ENCODE data around the gene ERICH3.

ERICH3 gene

DNA sequence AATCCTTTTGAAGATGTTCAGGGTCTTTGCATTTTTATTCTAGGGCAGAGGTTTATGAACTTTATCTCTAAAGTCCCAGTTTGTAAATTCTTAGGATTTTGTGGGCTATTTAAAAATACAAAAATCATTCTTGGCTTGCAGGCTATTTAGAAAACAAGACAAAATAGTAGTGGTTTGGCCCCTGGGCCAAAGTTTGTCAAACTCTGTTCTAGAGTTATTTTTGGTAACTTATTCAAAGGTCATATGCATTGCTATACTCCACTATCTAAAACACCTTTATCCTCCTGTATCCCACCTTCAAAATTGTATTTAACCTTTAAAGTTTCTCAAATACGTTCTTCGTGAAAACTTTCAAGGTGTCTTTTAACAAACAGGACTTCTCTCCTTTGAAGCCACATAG lies 85.7 kb downstream of the ERICH3 start:
- no peak for DNase-seq

DNA sequence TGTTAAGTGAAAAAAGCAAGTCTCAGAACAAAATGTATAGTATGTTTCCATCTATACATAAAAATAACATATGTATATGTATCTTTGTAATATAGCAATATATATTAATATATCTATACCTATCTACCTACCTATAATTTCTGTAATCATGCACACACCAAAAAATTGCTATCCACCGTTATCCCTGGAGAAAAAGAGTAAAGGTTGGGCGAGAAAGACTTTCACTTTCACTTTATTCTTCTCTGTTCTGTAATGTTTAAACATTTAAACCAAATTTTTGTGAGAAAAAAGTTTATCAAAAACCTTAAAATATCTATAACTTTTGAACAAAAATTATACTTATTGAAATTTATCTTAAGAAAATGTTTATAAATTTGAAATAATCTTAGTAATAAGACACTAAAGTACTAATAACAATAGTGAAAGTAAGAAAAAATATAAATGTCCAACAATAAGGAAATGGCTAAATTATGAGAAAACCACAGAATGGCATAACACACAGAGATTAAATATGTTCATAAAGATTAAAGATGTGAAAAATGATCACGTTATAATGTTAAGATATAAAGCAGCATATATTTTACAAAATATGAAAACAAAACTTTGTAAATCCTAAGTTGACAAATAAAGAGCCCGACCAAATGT lies 87.2 kb downstream of the ERICH3 start:
- DNase-seq, result no peak

DNA sequence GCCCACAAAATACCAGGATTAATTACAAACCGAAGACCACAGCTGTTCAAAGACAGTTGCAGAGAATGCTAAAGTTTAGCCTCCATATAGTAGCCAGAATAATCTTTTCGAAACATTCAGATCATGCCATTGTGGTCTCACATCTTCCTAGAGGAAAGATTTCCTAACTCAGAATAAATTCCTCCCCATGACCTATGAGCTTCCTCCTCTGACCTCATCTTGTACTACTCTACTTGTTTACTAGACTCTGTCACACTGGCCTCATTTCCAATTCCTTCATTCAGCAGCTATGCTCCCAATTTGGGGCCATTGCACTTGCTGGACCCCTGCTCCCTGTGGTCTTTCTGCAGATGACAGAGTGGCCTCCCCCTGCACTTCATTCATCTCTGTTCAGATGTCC lies 89.4 kb downstream of the ERICH3 start:
- DNase-seq, result no peak

GRCh38 chr1:74583397-74583796 lies 90.2 kb downstream of the ERICH3 start:
- no peak for DNase-seq

- DNase-seq, result no peak
These were observed 94.2 kb downstream of the ERICH3 start for GRCh38 chr1:74579425-74579824.

DNA sequence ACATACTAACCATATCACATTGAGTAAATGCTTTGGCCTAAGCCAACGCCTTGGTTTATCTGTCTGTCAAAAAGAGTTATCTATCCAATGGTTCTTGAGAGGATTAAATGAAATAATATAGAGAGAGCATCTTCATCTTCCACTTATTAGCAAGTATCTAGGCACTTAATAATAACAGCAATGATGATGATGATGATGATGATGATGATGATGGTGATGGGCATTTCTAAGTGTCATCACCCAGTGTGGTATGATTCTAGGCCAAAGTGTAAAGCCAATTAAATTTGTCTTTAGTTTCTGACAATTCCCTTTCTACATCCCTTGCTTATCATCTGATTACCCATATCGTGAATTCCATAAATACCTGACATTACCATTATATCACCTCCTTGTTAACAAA lies 95.5 kb downstream of the ERICH3 start:
- DNase-seq, result no peak

- DNase-seq, result no peak
These were observed 101.7 kb downstream of the ERICH3 start for GRCh38 chr1:74571891-74572290.

DNA sequence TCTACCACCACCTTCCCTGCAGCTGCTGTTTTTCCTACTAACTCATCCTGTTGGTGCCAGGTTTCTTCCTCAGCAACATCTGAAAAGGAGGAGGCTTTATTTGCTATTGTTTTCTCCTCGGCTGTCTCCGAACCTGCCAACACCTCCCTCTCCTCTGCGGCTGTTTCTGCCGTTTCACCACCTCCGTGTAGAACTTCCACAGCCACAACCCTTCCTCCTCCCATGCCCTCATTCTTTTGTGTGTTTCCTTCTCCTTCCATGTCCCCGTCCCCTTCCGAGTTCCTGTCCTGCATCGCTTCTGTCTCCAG lies 102.1 kb downstream of the ERICH3 start:
- DNase-seq, result no peak

DNA sequence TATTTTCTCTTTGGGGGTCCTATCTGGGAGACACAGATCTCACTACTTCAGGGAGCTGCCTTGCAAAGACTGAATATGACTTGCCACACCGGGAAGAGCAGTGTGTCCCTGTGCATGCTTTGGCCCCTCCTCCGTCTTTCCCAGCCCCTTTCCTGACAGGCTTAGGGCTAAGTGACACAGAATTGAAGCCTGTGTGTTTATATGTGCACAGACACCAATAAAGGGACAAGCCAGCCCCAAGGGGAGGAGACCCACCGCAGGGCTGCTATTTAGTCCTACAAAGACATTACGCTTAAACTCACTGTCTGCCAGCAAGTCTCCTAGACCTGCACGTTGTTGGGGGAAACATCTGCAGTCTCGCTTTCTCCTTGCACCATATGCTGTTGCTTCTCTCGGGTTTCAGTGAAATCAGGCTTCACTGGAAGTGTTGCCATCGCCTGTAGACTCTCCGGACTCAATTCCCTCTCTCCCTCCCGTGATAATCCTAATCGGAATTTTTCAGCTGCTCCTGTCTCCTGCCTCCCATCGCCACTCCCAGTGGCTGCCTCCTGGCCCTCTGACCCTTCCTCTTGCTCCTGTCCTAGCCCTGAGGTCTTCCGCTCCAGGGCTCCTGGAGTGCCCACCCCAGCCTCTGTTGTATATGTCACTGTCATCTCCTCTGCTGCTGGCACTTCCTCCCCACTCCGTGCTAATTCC lies 102.6 kb downstream of the ERICH3 start:
- DNase-seq, result no peak

DNA sequence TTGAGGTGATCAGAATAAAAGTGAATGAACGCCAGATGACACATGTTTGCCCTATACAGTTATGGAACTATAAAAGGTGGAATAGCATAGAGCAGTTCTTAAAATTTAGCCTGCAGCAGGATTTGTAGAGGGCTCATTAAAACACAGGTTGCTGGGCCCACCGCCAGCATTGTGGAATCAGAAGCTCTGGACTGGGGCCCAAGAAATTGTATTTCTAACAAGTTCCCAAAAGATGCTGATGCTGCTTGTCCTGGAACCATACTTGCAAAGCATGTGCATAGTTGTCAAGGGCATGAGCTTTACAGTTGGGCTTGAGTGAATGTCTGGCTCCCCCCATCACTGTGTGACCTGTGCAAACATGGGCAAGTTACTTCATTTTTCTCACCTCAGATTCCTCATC lies 123.7 kb downstream of the ERICH3 start:
- no peak for DNase-seq

DNA sequence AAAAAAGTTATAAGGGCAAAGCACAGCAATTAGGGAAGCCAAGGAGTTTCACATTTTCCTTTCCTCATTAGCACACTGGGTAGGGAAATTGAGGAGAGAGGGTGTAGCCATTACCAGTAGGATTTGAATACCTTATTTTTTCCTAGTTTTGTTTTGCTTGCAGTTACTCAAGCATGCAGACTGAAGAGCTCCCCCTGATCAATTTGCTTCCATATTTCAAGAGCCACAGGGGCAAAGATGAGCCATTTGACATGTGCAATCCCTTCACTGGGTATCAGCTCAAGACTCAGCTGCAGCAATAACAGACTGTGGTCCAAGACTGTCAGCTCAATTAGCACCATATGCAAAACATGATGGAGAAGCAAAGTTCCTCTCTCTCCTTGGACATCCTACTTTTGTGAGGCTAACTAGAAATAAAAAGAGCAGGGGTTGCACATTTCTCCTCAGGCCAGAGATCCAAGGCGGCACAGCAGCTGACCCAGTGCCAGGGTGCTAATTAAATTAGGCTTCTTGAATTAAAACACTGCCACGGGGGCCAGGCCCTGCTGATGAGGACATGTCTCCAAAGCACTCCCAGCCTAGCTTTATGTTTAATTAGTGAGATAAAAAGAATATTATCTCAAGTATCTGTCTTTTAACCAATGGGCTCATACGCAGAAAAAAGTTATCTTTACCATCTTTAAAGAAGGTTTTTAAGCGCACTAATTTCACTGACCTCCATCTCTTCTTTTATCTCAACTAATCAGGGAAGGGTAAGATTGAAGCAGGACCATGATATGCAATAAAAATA lies 124.4 kb downstream of the ERICH3 start:
- DNase-seq, result no peak

DNA sequence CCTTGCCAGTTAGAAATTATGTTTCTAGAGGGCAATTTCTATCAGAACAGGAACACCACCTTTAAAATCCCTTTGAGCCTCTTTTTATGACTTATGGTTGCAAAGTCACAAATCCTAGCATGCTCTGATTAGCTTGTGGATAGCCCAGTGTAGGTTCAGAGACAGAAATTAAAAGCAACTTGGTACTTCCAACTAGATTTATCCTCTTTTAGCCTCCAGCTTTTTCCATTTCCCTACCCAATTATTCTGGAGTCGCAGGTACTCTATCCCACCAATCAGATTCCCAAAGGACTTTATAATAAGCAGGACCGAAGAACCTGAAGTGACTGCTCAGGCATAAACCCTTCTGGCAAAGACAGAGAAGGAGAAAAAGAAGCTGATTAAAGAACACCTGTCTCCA lies 127.8 kb downstream of the ERICH3 start:
- no peak for DNase-seq

DNA sequence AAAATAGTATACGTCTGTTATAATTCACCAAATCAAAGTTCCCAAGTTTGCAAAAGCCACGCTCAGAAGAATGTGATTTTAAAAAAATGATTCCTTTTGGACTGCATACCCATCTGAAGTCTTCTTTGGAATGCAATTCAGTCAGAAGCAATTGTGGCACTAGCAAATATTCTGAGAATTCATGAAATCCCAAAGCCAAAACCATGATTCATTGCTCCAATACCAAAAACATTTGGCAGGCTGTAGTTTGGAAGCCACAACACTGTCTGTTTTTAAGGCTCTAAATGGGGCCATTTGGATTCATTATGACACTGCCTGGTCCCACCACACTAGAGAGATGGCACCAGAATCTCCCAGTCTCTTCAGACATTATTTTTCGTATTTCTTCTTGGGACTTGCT lies 139.4 kb downstream of the ERICH3 start:
- DNase-seq, result no peak

GRCh38 chr1:74531796-74532195 lies 141.8 kb downstream of the ERICH3 start:
- DNase-seq, result no peak

GRCh38 chr1:74530892-74531291 lies 142.7 kb downstream of the ERICH3 start:
- no peak for DNase-seq

- no peak for DNase-seq
These were observed 145.5 kb downstream of the ERICH3 start for GRCh38 chr1:74528123-74528522.

GRCh38 chr1:74526708-74527107 lies 146.9 kb downstream of the ERICH3 start:
- no peak for DNase-seq

DNA sequence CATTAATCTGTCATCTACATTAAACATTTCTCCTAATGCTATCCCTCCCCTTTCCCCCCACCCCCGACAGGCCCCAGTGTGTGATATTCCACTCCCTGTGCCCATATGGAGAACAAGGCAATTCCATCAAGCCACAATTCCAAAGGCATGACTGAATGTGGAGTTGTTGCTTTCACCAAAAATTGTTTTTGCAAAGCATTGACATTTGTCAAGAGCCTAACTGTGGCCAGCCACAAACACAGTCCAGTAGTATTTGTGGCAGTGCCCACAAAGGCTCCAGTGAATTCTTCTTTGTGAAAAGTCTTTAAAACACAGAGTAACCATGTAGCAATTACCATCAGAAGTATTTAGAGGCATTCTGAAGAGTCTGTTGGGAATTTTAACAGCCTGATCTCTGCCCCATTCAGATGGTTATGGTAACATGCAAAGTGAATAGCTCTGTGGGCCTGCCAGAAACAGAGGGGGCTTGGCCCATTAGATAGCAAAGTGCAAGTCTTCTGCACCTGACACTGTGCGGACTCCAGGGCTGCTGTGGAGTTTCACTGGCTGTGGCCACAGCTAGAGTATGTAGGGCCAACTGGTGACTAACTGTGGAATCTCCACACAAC lies 149.6 kb downstream of the ERICH3 start:
- no peak for DNase-seq

DNA sequence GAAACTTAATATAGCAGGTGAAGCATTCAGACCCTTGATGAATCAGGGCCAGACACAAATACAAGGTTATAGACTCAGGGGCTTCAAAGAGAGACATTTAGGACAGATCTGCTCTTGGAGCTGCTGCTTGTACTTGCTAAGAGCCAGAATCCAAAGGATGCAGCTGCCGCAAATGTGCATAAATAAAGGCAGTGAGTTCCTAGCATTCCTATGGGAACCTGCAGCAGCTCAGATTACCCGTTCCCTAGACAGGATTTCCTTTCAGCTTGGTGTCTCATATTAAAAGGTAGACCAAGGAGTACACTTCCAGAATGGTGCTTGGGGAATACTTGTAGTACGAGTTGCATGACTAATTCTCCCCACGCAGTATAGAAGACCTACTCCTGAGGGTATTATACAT lies 151.4 kb downstream of the ERICH3 start:
- DNase-seq, result no peak

Measured in GF-D8 (cell line).